SK-N-MC (cell line): ENCODE results near the gene ELK4.

Source experiments
- FOXP2 ChIP-seq: optimal IDR thresholded peaks from 2 replicates; pipeline ENCODE3; 2011; ENCODE audit warnings: mild to moderate bottlenecking, moderate library complexity; ENCODE audit not compliant: insufficient read depth; ENCODE audit errors: extremely low read length, control extremely low read depth
- POLR2AphosphoS5 ChIP-seq: IDR thresholded peaks from 2 replicates; pipeline ENCODE4 v1.6.1; 2012; ENCODE audit warnings: mild to moderate bottlenecking, low read depth, low read length, borderline replicate concordance

GRCh38 chr1:205577874-205578658 lies 53.7 kb downstream of the ELK4 start:
- TF ChIP-seq POLR2AphosphoS5 (no peak), FOXP2 (no peak)
